Measurements from ENCODE around the gene TRERF1.

DNA sequence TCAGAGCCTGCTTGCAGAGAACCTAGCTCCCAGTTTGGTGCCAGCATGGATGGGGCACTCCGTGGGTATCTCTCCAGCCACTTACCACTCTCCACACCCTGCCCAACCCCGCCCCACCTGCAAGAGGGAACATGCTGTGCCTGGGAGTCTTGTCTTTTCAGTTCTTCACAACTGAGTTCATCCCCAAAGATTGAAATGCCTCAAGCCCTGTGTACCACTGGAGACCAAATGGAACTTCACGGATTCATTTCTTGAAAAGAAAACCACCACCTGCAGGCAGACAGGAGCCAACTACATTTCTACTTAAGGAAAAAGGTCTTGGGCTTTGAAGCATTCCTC lies 50.1 kb downstream of the TRERF1 start:
- TF ChIP-seq POLR2A (IDR thresholded peaks at IDR 0.05; ENCODE audit: low read length) (no peak), GATA1 (IDR thresholded peaks at IDR 0.05; ENCODE audit: low read depth, low read length) (no peak)
